ENCODE results near the gene ANKS1B. TPM values are rescaled to one million over a fixed set of nuclear protein-coding genes. Genes with fewer than 3 reads are reported as not detected.

Gene ANKS1B
- total RNA-seq, 4 donors from 2014 or later = 34.5 to 81.9 (median 71.1) TPM

DNA sequence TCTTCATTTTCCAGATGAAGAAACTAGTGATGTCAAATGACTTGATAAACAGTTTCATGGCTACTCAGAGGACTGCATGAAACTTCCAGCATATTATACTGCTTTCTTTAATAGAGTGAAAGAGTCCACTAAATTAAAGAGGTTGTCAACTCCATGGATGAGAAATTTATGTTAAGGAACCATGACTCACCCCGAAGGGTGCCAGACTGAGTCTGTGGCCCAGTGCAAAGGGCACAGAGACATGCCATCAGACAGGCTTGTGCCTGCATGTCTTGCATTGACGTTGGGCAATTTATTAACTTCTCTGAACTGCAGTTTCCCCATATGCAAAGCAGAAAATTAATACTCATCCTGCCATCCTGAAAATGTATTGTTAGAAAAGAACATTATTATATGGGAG lies 957.3 kb downstream of the ANKS1B start:
- TF ChIP-seq, protein P1, sequence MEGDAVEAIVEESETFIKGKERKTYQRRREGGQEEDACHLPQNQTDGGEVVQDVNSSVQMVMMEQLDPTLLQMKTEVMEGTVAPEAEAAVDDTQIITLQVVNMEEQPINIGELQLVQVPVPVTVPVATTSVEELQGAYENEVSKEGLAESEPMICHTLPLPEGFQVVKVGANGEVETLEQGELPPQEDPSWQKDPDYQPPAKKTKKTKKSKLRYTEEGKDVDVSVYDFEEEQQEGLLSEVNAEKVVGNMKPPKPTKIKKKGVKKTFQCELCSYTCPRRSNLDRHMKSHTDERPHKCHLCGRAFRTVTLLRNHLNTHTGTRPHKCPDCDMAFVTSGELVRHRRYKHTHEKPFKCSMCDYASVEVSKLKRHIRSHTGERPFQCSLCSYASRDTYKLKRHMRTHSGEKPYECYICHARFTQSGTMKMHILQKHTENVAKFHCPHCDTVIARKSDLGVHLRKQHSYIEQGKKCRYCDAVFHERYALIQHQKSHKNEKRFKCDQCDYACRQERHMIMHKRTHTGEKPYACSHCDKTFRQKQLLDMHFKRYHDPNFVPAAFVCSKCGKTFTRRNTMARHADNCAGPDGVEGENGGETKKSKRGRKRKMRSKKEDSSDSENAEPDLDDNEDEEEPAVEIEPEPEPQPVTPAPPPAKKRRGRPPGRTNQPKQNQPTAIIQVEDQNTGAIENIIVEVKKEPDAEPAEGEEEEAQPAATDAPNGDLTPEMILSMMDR (IDR thresholded peaks at IDR 0.05) = no peak
- no peak for TF ChIP-seq POLR2A (IDR thresholded peaks at IDR 0.05)
- DNase-seq = no peak
- intact Hi-C loops (cut with DNase I) = no loop called here
- WGBS, 2 donors = 87 to 91% methylated on average over 2 of the region's 2 CpGs
- Histone ChIP-seq H3K27me3 (no peaks in the 10 kb centered on the region), H3K4me1 (no peaks in the 10 kb centered on the region), H3K4me3 (replicated peaks in 1 of 3) (no peak overlapping the region), H3K27ac (no peak overlapping the region), H3K9me3 (no peaks in the 10 kb centered on the region), H3K36me3 (no peaks in the 10 kb centered on the region)

DNA sequence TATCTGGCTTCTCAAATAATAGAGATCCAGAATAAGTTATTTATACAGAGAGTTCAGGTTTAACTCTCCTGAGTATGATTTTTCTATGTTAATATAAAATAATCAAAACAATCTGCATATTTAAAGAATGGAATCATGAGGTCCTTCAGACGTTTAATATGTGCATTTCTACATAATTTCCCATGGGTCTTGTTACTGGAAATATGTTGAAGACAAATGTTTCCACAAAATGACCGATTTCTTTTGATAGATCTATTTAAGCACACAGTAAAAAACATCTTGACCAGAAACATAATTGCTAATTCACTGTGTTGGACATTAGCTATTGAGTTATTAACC lies 957.7 kb downstream of the ANKS1B start:
- H3K27me3 ChIP-seq = no peaks in the 10 kb centered on the region
- DNase-seq = no peak
- H3K9me3 ChIP-seq = no peaks in the 10 kb centered on the region
- TF ChIP-seq, protein P1 (IDR thresholded peaks at IDR 0.05) = no peak
- no peak for TF ChIP-seq POLR2A (IDR thresholded peaks at IDR 0.05)
- intact Hi-C loops (cut with DNase I) = no loop called here
- H3K27ac ChIP-seq = no peak overlapping the region
- H3K4me1 ChIP-seq = no peaks in the 10 kb centered on the region
- H3K36me3 ChIP-seq = no peaks in the 10 kb centered on the region
- 60 to 70% methylated on average over 2 of the region's 2 CpGs for WGBS, 2 donors
- no peak overlapping the region for H3K4me3 ChIP-seq (replicated peaks in 1 of 3)

DNA sequence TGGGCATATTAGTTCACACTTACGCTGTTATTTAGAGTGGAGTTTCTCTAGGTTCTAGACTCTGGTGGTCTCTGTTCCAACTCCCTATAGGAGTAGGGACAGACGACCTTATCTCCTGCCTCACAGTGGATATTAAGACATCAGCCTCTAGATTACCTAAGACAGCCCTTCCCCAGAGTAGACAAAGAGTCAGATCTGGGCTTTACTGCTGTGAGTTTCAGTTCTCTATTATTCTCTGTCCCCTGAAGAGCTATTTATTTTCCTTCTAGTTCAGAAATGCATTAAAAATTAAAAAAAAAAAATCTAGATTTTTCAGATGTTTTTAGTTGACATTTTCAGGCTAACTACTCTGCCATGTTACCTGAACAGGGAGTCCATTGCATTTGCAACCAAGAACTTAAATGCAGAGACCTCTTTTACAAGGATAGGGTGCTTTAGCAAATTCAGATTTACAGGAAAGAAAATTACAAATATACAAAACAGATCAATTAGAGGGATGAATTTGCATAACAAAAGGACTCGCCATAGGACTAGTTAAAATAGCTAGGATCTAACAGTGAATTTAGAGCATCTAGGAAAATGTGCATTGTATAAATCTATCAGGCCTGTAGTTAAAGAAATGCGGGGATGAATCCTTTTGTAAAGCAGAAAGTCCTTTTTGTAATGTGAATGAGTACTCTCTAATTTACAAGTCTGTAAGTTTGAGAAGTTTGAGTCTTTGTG lies 958.2 kb downstream of the ANKS1B start:
- TF ChIP-seq POLR2A (IDR thresholded peaks at IDR 0.05) = no peak
- TF ChIP-seq, protein P1 (IDR thresholded peaks at IDR 0.05) = no peak
- intact Hi-C loops (cut with DNase I) = no loop called here
- H3K4me3 ChIP-seq (replicated peaks in 1 of 3) = no peak overlapping the region
- no peaks in the 10 kb centered on the region for H3K4me1 ChIP-seq
- no peaks in the 10 kb centered on the region for H3K36me3 ChIP-seq
- no peaks in the 10 kb centered on the region for H3K27me3 ChIP-seq
- no peak for DNase-seq
- no peak overlapping the region for H3K27ac ChIP-seq
- H3K9me3 ChIP-seq = no peaks in the 10 kb centered on the region
- WGBS, 2 donors = 91 to 95% methylated on average over 4 of the region's 4 CpGs

DNA sequence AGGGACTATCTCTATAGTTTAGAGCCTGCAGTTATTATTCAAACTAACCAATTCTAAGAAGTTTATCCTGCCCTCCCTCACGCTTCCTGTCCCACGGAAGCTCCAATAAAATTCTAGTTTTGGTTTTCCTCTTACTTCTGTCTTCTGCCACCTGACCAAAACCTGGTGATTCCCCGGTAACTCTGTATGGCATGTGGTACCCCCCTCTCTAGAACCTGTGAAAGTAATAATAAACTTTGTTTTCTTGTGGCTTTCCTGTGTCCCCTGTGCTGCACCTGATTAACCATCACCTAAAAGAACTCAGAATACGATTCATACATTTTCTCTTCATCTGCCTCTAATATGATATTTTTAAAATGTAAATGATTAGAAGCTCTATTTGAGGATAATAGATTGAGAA lies 959.9 kb downstream of the ANKS1B start:
- Histone ChIP-seq H3K9me3 (no peaks in the 10 kb centered on the region), H3K36me3 (no peaks in the 10 kb centered on the region), H3K4me1 (no peaks in the 10 kb centered on the region), H3K4me3 (replicated peaks in 1 of 3) (no peak overlapping the region), H3K27ac (no peak overlapping the region), H3K27me3 (no peaks in the 10 kb centered on the region)
- TF ChIP-seq, protein P1 (IDR thresholded peaks at IDR 0.05) = no peak
- no peak for TF ChIP-seq POLR2A (IDR thresholded peaks at IDR 0.05)
- intact Hi-C loops (cut with DNase I) = no loop called here
- 83 to 92% methylated on average over 4 of the region's 4 CpGs for WGBS, 2 donors
- DNase-seq = no peak

DNA sequence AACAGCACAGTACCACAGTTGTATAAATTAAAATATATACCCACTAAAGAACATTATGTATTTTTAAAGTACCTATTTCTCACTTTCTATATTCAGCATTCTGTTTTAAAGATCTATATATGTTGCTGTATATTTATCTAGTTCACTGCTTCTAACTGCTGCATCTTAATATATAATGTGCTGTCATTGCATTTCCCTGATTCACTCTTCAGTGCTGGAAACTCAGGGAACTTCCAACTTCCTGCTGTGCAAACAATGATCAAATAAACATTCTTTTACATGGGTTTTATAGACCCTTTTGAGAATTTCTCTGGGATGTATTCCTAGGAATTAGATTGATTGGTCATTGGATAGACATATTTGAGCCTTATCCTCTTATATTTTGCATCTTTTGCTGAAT lies 960.5 kb downstream of the ANKS1B start:
- Histone ChIP-seq H3K9me3 (no peaks in the 10 kb centered on the region), H3K27ac (no peak overlapping the region), H3K4me3 (replicated peaks in 1 of 3) (no peak overlapping the region), H3K27me3 (no peaks in the 10 kb centered on the region), H3K36me3 (no peaks in the 10 kb centered on the region), H3K4me1 (no peaks in the 10 kb centered on the region)
- intact Hi-C loops (cut with DNase I) = no loop called here
- TF ChIP-seq, protein P1 (IDR thresholded peaks at IDR 0.05) = no peak
- TF ChIP-seq POLR2A (IDR thresholded peaks at IDR 0.05) = no peak
- DNase-seq = no peak

Measured in thyroid gland (tissue), 4 donors.